Activated T-helper 1 cell treated with Interleukin-2 at 50 U/mL for 16 hours (primary cell): Measurements from ENCODE around the gene AQP9.

ENCODE experiments used
- DNase-seq: peaks from one replicate; pipeline ENCODE4 v3.0.0-alpha.2; 2020; ENCODE audit warnings: low read depth

AQP9 gene

GRCh38 chr15:58139989-58140522 lies 1.9 kb downstream of the AQP9 start:
- DNase-seq = no peak

DNA sequence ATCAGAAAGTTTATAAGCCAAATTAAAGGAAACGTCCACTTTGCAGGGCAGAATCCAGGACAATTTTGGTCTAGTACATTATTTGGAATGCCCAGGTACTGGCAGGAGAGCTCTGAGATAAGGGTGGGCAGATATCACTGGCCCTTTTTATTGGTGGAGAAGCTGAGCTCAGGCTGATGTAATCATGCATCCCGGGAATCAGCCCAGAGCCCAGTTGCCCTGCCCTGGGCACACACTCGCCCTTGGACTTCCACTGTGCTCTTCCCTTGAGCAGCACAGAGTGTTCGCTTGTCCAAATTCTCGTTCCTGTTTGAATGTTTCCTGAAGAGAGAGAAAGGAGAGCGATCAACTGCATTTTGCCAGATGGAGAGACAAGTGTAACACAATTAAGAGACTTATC lies 3.7 kb downstream of the AQP9 start:
- DNase-seq = no peak

DNA sequence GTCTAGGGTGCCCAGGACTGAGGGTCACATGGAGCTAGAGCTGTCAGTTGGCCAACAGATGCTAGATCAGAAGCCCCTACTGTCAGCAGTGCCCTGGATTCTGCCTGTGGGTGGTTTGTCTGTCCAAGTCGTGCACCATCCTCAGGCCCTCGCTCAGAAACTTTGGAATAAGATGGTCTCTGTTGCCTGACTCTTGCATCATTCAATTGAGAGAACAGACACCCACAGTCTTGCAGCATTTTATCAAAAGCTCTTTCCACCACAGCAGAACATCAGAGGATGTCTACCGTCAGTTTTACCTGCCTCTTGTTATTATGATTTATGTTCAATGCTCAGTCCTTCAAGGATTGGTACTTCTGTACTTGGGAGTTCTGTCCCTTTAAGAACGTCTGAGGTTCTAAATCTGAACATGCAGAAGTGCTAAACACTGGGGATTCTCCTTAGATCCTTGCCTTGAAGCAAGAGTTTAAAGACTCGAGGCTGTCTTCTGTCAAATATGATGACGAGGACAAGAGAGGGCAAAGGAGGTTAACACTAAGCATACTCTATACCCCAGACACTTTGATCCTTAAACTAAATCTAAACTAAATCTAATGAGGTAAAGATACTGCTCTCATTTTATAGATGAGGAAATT lies 4.8 kb downstream of the AQP9 start:
- DNase-seq = no peak

DNA sequence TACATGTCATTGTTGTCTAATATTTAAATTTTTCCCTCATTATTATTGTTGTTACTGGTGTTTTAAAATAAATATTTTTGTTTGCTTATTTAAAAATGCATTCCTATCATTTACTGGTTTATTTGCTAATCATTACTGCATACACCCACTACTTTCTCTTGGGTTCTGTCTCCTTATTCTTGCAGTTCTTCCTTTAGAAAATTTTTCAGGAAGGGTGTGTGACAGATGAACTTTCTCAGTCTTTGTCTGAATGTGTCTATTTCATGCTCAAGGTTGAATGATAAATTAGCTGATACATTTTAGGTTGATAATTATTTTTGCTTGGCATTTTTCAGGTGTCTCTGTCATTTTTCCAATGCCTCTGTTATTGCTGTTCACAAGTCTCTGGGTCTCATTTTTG lies 7.4 kb downstream of the AQP9 start:
- no peak for DNase-seq

GRCh38 chr15:58146211-58146610 lies 8.0 kb downstream of the AQP9 start:
- no peak for DNase-seq

GRCh38 chr15:58146749-58147148 lies 8.6 kb downstream of the AQP9 start:
- DNase-seq = no peak

GRCh38 chr15:58147171-58147611 lies 9.0 kb downstream of the AQP9 start:
- no peak for DNase-seq

DNA sequence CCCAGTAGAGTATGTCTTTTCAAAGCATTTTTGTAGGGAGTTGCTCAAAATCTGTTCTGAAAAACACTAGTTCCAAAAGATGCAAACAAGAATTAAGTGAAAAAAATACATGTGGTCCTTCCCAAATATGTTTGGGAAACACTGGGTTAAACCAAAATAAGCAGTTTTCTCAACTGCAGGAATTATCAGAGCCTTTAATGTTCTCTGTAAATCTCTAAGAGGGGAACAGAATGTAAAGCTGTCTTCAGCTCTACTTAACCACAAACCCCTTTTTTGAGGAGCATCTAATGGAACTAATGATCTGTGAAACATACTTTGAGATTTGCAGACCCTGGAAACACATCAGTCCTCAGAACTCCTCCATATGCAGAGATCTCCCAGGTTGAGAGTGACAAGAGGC lies 9.9 kb downstream of the AQP9 start:
- no peak for DNase-seq

DNA sequence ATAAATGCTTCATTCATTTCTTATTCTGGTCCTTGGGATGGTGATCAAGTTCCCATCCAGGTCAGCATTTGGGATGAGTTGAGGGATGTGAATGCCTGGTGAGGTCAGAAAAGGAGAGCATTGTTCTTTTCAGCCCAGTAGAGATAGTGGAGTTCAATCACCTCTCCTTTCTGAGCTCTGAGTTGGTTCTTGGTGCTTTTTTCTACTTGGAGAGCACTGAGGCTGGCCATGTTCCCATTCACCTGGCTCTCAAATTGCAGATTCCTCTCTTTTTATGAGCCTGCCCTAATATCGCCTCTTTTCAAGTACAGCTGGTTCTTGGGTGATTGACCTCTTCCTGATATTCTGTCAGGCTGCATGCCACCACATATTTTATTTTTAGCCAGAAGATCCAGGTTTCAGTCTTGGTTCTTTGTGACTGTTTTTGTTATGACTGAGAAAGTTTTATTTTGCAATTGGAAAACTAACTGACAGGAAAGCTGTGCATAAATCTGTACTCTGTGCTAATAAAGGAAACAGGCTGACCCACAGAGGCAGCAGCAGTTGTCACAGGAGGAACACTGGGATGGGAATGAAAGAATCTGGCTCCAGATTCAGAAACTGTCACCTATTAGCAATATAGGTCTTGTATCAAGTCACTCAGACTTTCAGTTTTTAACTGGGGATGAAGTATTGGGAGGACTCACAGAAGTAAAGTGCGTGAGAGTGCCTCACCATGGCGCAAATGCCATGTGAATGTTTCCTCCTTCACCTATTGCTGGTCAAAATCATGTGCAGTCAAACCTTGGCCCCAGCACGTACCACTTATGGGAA lies 10.7 kb downstream of the AQP9 start:
- no peak for DNase-seq

DNA sequence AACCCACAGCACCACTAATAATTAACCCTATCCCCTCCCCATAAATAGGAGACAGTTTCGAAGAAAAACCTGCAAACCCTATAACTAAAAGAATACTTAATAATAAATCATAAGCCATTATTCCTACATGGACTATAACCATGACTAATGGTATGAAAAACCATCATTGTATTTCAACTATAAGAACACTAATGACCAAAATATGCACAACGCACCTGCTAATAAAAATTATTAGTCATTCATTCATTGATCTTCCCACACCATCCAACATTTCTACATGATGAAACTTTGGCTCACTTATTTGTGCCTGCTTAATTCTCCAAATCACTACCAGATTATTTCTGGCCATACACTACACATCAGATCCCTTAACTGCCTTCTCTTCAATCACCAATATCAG lies 16.6 kb downstream of the AQP9 start:
- DNase-seq = no peak

DNA sequence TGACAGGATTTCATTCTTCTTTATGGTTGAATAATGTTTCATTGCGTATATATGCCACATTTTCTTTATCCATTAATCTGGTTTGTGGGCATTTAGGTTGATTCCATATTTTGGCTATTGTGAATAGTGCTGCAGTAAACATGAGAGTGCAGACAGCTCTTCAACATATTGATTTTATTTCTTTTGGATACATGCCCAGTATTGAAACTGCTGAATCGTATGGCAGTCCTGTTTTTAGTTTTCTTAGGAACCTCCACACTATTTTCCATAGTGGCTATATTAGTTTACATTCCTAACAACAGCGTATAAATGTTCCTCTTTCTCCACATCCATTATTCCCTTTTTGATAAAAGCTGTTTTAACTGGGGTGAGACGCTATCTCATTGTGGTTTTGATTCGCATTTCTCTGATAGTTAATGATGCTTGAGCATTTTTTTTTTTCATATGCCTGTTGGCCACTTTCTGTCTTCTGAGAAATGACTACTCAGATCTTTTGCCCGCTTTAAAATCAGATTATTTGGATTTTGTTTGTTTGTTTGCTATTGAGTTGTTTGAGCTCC lies 21.7 kb downstream of the AQP9 start:
- no peak for DNase-seq

- DNase-seq = no peak
Measured at GRCh38 chr15:58161436-58161930, 23.3 kb downstream of the AQP9 start.

DNA sequence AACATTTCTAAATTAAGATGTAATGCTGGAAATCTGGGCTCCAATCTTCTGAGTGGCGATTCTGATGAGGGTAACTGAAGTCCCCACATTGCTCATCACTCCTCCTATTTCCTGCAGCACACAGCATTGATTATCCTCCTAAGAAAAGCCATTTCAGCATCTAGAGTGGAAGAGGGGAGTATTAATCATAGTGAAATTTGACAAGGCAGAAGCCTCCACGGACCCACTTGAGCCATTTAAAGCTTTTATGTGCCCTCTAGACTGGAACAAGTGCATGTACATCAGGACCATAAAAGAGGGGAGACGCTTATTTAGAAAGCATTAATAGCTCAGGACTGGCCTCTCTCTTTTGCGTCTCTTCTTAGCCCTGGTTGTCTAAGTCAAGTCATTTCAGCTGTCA lies 25.8 kb downstream of the AQP9 start:
- no peak for DNase-seq

- DNase-seq = no peak
Measured at GRCh38 chr15:58164926-58165325, 26.7 kb downstream of the AQP9 start.

DNA sequence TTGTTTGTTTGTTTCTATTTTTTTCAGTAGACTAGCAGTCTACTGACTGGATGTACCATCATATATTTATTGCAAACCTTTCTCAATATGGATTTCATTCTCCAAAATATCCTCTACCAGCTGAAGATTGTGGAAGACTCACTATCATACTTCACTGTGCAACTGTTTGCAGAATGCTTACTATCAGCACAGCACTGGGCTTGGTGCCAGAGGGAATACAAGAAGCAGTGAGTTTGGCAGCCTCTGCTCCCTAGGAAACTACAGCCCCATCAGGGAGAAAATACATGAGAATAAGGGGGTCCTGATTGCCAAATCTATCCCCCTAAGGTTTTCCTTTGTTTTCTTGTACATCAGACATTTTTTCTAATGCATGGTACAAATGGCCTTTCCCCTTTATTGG lies 27.5 kb downstream of the AQP9 start:
- no peak for DNase-seq

GRCh38 chr15:58167095-58167691 lies 29.0 kb downstream of the AQP9 start:
- no peak for DNase-seq

- DNase-seq = no peak
Measured at GRCh38 chr15:58169934-58170333, 31.8 kb downstream of the AQP9 start.

DNA sequence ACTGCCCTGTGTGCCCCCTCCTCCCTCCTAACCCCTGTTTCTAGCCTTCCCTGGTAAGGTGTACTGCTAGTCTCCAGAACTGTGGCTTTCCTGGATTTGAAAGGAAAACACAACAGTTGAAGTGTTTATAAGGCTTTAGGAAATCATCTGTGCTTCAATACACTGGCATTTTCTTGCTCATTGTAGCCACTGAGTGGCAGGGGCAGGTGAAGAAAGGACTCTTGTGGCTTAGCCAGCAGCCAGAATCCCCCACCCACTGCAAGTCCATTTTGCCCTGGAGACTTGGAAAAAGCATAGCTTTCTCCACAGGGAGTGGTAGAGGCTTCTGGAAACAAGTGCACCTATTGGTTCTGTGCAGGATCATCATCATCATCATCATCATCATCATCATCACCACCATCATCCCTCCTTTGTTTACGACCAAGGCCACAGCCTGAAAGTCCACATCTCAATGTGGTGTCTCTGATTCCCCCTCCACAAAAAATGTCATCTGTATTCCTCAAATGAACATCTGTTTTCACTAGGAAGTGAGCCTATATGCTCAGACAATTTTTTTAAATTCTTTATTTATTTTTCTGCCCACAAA lies 33.4 kb downstream of the AQP9 start:
- DNase-seq = no peak

- no peak for DNase-seq
Measured at GRCh38 chr15:58174709-58175108, 36.5 kb downstream of the AQP9 start.

DNA sequence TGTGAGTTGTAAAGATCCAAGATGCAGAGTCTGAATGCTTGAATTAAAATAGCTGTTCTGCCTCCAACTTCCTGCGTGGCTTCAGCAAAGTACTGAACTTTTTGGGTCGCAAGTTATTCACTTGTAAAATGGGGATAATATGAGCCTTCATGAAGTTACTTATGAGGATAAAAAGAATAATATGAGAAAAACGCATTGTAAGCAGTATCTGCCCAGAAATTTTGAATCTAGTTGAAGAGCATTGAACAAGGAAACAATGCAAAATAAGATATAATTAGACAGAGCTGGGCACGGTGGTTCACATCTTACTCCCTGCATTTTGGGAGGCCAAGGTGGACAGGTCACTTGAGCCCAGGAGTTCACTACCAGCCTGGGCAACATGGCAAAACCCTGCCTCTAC lies 37.8 kb downstream of the AQP9 start:
- DNase-seq = no peak

DNA sequence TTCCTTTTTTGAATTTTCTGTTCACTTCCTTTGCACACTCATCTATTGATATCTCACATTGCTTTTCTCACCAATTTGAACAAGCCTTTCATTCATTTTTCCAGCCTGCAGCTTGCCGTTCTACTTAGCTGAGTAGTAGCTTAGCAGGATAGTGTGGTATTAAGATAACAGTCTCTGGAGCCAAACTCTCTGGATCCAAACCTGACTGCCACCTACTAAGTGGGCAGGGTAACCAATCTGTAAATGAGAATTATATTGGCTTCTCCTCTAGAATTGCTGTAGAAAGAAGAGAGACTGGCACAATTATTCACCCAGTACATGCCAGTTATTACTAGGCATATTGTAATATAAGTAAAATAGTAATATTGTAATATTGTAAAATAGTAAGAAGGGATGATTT lies 40.5 kb downstream of the AQP9 start:
- DNase-seq = no peak

GRCh38 chr15:58179206-58179605 lies 41.0 kb downstream of the AQP9 start:
- DNase-seq = no peak
